HG03060 (cell line): Measurements from ENCODE around the gene NFATC3.

ENCODE experiments used
- ATAC-seq: cut with Tn5 transposase; IDR thresholded peaks from one replicate; pipeline ENCODE4 v1.9.1; 2021; ENCODE audit warnings: low read depth, moderate number of reproducible peaks; ENCODE audit not compliant: unreplicated experiment

The NFATC3 gene

GRCh38 chr16:68267612-68268405 is 182.6 kb downstream of the NFATC3 start:
- ATAC-seq = no peak

DNA sequence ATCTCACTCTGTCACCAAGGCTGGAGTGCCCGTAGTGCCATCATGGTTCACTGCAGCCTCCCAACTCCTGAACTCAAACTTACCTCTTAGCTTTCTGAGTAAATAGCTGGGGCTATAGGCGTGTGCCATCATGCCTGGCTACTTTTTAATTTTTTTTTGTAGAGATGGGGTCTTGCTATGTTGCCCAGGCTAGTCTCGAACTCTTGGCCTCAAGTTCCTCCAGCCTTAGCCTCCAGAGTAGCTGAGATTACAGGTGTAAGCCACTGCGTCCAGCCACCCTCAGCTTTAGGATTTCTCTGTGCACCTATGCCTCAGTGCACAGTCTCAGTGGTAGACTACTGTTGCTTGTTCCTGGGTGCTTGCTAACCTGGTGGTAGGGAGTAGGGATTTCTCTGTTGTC is 184.6 kb downstream of the NFATC3 start:
- ATAC-seq = no peak

GRCh38 chr16:68270353-68270752 is 185.2 kb downstream of the NFATC3 start:
- ATAC-seq = no peak

DNA sequence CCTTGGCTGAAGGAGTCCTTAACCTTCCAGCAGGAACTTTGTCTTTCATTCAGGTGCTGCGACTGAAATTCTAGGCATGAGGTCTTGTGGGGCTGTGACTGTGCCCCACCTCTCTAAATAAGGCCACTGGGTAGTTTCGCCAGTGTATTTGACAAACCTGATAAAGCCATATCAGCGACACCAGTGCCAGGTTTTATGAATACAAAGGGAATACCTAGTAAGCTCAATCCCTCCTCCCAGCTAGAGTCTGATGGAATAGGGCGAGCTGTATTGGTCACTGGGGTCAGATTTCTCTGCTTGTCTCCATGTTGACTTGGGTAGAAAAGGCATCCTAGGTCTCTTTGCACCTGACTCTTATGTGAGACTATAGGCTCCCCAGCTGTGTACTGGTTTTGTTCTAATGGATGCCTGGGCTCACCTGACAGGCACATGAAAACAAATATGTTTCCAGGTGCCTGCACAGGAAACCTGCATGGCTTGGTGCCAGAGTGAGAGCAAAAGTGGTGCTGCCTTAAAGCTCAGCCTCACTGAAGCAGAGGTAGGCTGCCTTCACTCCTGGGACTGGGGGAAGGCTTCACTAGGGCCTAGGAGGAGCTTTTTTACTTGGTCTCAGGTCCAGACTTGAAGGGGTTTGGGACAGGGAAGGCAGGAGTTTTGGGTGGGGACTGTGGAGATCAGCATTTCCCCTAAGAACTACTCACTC is 187.5 kb downstream of the NFATC3 start:
- ATAC-seq = no peak

GRCh38 chr16:68273459-68273858 is 188.3 kb downstream of the NFATC3 start:
- ATAC-seq = no peak

DNA sequence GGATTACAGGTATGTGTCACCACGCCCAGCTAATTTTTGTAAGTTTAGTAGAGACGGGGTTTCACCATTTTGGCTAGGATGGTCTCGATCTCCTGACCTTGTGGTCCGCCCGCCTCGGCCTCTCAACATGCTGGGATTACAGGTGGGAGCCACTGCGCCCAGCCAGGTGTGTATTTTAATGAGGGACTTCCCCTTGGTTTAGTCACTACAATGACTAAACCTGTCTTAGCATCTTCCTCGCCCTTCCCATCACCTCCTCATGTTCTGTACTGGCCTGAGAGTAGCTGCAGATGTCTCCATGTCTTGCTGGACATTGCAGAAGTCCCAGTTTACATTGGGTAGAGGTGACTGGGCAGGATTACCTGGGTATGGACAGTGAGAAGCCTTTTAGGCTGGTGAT is 188.7 kb downstream of the NFATC3 start:
- ATAC-seq = no peak

GRCh38 chr16:68274441-68274840 is 189.3 kb downstream of the NFATC3 start:
- no peak for ATAC-seq

GRCh38 chr16:68275611-68276191 is 190.5 kb downstream of the NFATC3 start:
- ATAC-seq = peak; percentile 39

DNA sequence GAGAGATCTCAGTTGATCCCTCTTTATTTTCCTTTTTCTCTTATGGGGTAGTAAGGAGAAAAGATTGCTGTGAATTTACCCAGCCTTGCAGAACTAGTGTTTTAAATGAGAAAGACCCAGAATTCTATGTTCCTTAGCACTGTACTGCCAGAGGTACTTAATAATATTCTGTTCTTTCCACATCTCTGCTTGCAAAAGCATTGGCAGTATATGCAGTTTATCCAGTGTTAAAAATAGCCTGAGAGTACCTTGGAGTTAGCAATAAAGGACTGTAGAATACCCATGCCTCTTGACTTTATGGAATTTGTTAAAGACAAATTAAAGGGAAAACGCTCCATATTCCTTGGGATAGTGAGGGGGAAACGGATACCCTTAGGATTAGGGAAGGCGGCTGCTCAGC is 191.1 kb downstream of the NFATC3 start:
- no peak for ATAC-seq
